NT2/D1 (cell line): ENCODE data around the gene AGBL4.

Experiments used
- YY1 ChIP-seq: IDR thresholded peaks from 2 replicates; pipeline ENCODE4 v1.6.1; 2011; ENCODE audit not compliant: insufficient read length, insufficient read depth
- ZNF274 ChIP-seq: IDR thresholded peaks from 2 replicates; pipeline ENCODE4 v1.6.1; 2011; ENCODE audit warnings: mild to moderate bottlenecking, low read depth, low read length

DNA sequence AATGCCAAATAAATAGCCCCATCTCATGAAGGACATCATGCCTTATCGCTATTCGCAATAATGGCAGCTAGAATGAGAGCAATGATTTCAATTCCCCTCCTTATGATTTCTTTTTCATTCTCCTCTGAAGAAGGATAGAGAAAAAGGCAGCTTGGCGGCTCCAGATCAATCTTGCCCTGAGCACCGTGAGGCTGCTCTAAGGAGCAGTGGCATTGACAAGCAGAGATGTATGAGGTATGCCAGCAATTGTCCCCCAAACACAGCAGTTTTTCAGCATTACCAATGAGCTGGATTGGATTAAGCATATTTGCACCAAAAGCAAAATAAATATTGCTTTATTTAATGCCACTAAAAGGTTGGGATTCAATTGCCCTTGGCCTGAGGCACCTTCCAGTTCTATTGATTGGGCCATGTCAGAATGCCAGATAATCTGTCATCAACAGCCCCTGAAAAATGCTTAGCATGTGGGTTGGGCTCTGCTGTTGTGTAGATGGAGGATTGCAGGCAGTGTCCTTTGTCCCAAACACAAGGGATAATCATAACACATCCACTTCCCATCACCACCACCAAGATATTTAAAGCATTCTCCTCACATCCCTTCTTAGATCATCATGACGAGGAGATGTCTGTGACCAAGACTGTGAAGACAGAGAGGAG, 1382.8 kb downstream of the AGBL4 start:
- no peak for TF ChIP-seq YY1
- TF ChIP-seq ZNF274 = no peak
